Ramos (cell line): Measurements from ENCODE around the gene BEND6.

Experiments
- in situ Hi-C: fragments of 300-500 bp; cut with MboI; formaldehyde crosslinking; loops from one replicate; pipeline ENCODE4 v1.14.3; 2022; ENCODE audit warnings: low sequenced_read_pairs; ENCODE audit not compliant: unreplicated experiment

Gene BEND6

GRCh38 chr6:57074383-57074782 lies 119.5 kb downstream of the BEND6 start:
- in situ Hi-C loops, result no loop called here

- in situ Hi-C loops, result no loop called here
Measured at GRCh38 chr6:57075092-57075491, 120.2 kb downstream of the BEND6 start.
